Heart left ventricle (tissue), 16 donors: ENCODE data around the gene IFITM1. TPM values are rescaled to one million over a fixed set of nuclear protein-coding genes. Genes with fewer than 3 reads are reported as not detected.

Experiments used
- ATAC-seq, 4 donors: fragments of 200-7000 bp; cut with Tn5 transposase; one replicate each; pipeline ENCODE4 v1.9.1; 2020 to 2022; ENCODE audit warnings: moderate library complexity in 4 of 4, mild to moderate bottlenecking in 3 of 4, moderate number of reproducible peaks in 1 of 4
- DNase-seq, 5 donors: peaks; one replicate each; pipeline ENCODE4 v3.0.0-alpha.2; 2020
- H3K27ac ChIP-seq, 12 donors: fragments of 200-600 bp; sonication (generic) in 4 of 12; one replicate each; pipeline versions ENCODE4 v1.5.0 to v1.8.0; 2016 to 2022; ENCODE audit warnings: mild to moderate bottlenecking in 2 of 12
- H3K27me3 ChIP-seq, 9 donors: fragments of 200-600 bp; sonication (generic) in 2 of 9; one replicate each; pipeline versions ENCODE4 v1.5.1 to v1.8.0; 2016 to 2022; ENCODE audit warnings: mild to moderate bottlenecking in 3 of 9
- H3K36me3 ChIP-seq, 9 donors: fragments of 200-600 bp; sonication (generic) in 2 of 9; one replicate each; pipeline versions ENCODE4 v1.5.0 to v1.8.0; 2018 to 2022; ENCODE audit warnings: mild to moderate bottlenecking in 2 of 9
- H3K4me1 ChIP-seq, 12 donors: fragments of 200-600 bp; sonication (generic) in 4 of 12; one replicate each; pipeline versions ENCODE4 v1.5.0 to v1.8.0; 2016 to 2022; ENCODE audit warnings: mild to moderate bottlenecking in 3 of 12
- H3K4me3 ChIP-seq, 12 donors: fragments of 200-600 bp; sonication (generic) in 4 of 12; one replicate each; pipeline versions ENCODE4 v1.5.0 to v1.8.0; 2017 to 2022; ENCODE audit warnings: mild to moderate bottlenecking in 9 of 12, moderate library complexity in 4 of 12
- H3K9me3 ChIP-seq, 12 donors: fragments of 200-600 bp; sonication (generic) in 4 of 12; one replicate each; pipeline versions ENCODE4 v1.5.0 to v1.8.0; 2016 to 2022; ENCODE audit warnings: mild to moderate bottlenecking in 1 of 12
- CTCF ChIP-seq, 12 donors: fragments of 200-600 bp; sonication (generic) in 4 of 12; IDR thresholded peaks; one replicate each; pipeline versions ENCODE4 v1.5.0 to v1.8.0; 2018 to 2022; ENCODE audit warnings: antibody characterized with exemption in 12 of 12, mild to moderate bottlenecking in 5 of 12
- POLR2A ChIP-seq, 2 donors: fragments of 450-650 bp; IDR thresholded peaks; one replicate each; pipeline ENCODE4 v1.6.1; 2017; ENCODE audit warnings: antibody characterized with exemption in 2 of 2, mild to moderate bottlenecking in 2 of 2, moderate library complexity in 2 of 2
- WGBS, 4 donors: extraction: QIAGEN DNeasy Blood & Tissue Kit in 2 of 4; methylation state at CpG; one replicate each; pipeline versions ENCODE4 v1.1.5 to v1.1.7; 2013 to 2018; 5-methylcytosine and 5-hydroxymethylcytosine counted together
- intact Hi-C, 10 donors: fragments of 100-400 bp; cut with DNase I; formaldehyde crosslinking; loops; one replicate each; pipeline versions ENCODE4 v1.11.1 to v1.14.2; 2022
- polyA plus RNA-seq, 2 donors: library from polyadenylated mRNA; stranded (reverse); fragments of 200-250 nt; gene quantifications; one replicate each; pipeline ENCODE4 v1.2.3, GENCODE V29; 2013
- total RNA-seq, 9 donors: library from RNA; depleted of rRNA in 2 of 9; stranded (reverse); fragments of >200 nt in 2 of 9; fragmentation: NEBNext Ultra II Directional in 3 of 9; extraction: Animal tissue kit (Norgen Biotek cat#: 25700) in 3 of 9; gene quantifications; one replicate each; pipeline versions ENCODE4 v1.1.0 to v1.2.4, GENCODE V29; 2016 to 2023
- donor health status: ischemic (EF 13 %, LVEDD 7.1; RV severe dilation, severe dysfunction).
- donor health status: healthy with polysubstance abuse.
- donor health status: DM: no; HTN: yes; CAD: no.
- donor health status: DM: no; HTN: no; CAD: no.
- donor health status: ischemic (EF 25% LVEDD 6.9; RV normal size, moderate dysfunction).
- donor health status: ischemic (EF 25% LVEDD 5.7; RV mildly dilated, moderate dysfunction).
- donor health status: healthy.
- donor health status: DM: yes; HTN: yes; CAD: no.
- donor health status: ischemic (EF 35%, LVEDD 5.7; RV mildly dilated, moderate dysfunction).
- donor health status: nonischemic (EF 11% LVEDD 7.7; RV severe dilation, severe dysfunction).
- donor health status: DM: yes; HTN: yes; CAD: no.
- donor health status: PGD.
- donor health status: ischemic (EF 29% LVEDD 5.4; RV normal size, mild dysfunction).
- donor health status: nonischemic (EF 23%, LVEDD 6.1; RV moderate dilation, normal function).

IFITM1 gene
- total and polyA plus RNA-seq, 11 donors, result 61.3 to 278 (median 132) TPM

- Histone ChIP-seq H3K27ac (no peak overlapping the region), H3K4me3 (no peak overlapping the region), H3K9me3 (no peaks in the 10 kb centered on the region), H3K36me3 (peaks cover 0 to 9% (median 0%) of the 10 kb centered on the region in 9 donors), H3K4me1 (peaks cover 0 to 24% (median 12%) of the 10 kb centered on the region in 12 donors), H3K27me3 (peaks cover 0 to 20% (median 11%) of the 10 kb centered on the region in 9 donors)
- intact Hi-C loops, result loop anchor here in 2 of 10 donors (5.0 to 10.0 kb wide), 2 partner anchors 38 to 86 kb away; partner anchors contain the start of genes BET1L (in 1 of the 2) and RIC8A (in 1 of the 2)
- 89 to 95% (median 93%) methylated on average over 5 to 13 of the region's 13 CpGs for WGBS, 4 donors
- no peak for ATAC-seq
- no peak for TF ChIP-seq POLR2A (IDR thresholded peaks at IDR 0.05)
- TF ChIP-seq CTCF (IDR thresholded peaks at IDR 0.05), result no peak
- DNase-seq, result peak in 2 of 5 donors; percentile 29 to 57
These were observed 23.1 kb upstream of the IFITM1 start for GRCh38 chr11:290621-291231.

- peaks cover 0 to 13% (median 5%) of the 10 kb centered on the region in 9 donors for H3K27me3 ChIP-seq
- WGBS, 4 donors, result 88 to 91% (median 89%) methylated on average over 35 to 44 of the region's 44 CpGs
- no peaks in the 10 kb centered on the region for H3K9me3 ChIP-seq
- H3K27ac ChIP-seq, result no peak overlapping the region
- H3K36me3 ChIP-seq, result peaks cover 0 to 9% (median 0%) of the 10 kb centered on the region in 9 donors
- H3K4me1 ChIP-seq, result peaks cover 0 to 24% (median 12%) of the 10 kb centered on the region in 12 donors
- DNase-seq, result peak in 3 of 5 donors; percentile 14 to 54 (median 23)
- intact Hi-C loops, result loop anchor here in 2 of 10 donors (5.0 to 10.0 kb wide), 2 partner anchors 39 to 87 kb away; partner anchors contain the start of genes BET1L (in 1 of the 2) and RIC8A (in 1 of the 2)
- ATAC-seq, result no peak
- TF ChIP-seq POLR2A (IDR thresholded peaks at IDR 0.05), result no peak
- no peak for TF ChIP-seq CTCF (IDR thresholded peaks at IDR 0.05)
- no peak overlapping the region for H3K4me3 ChIP-seq
These were observed 22.3 kb upstream of the IFITM1 start for GRCh38 chr11:291281-292210.

GRCh38 chr11:292211-293121 lies 21.4 kb upstream of the IFITM1 start:
- Histone ChIP-seq H3K4me1 (peaks cover 0 to 28% (median 12%) of the 10 kb centered on the region in 12 donors), H3K4me3 (no peak overlapping the region), H3K9me3 (no peaks in the 10 kb centered on the region), H3K36me3 (peaks cover 0 to 9% (median 0%) of the 10 kb centered on the region in 9 donors), H3K27me3 (peaks cover 0 to 8% (median 5%) of the 10 kb centered on the region in 9 donors), H3K27ac (no peak overlapping the region)
- 84 to 95% (median 93%) methylated on average over 21 to 29 of the region's 29 CpGs for WGBS, 4 donors
- no peak for TF ChIP-seq CTCF (IDR thresholded peaks at IDR 0.05)
- TF ChIP-seq POLR2A (IDR thresholded peaks at IDR 0.05), result no peak
- DNase-seq, result peak in 3 of 5 donors; percentile 24 to 49 (median 24)
- intact Hi-C loops, result loop anchor here in 2 of 10 donors (5.0 to 10.0 kb wide), 2 partner anchors 40 to 88 kb away; partner anchors contain the start of genes BET1L (in 1 of the 2) and RIC8A (in 1 of the 2)
- no peak for ATAC-seq
